Stimulated activated naive CD8-positive, alpha-beta T cell treated with anti-CD3 and anti-CD28 coated beads, Interleukin-15, Interleukin-2, amounts not matched to agents 100 ng/mL and 50 ng/mL, for 24 hours (primary cell): Measurements from ENCODE around the gene IGFBP5.

Experiments used
- H3K27ac Mint-ChIP-seq: one replicate; pipeline ENCODE4 v1.8.0; 2021; ENCODE audit warnings: mild to moderate bottlenecking, mixed read lengths
- H3K27me3 Mint-ChIP-seq: one replicate; pipeline ENCODE4 v1.8.0; 2021; ENCODE audit warnings: mixed read lengths
- H3K36me3 Mint-ChIP-seq: one replicate; pipeline ENCODE4 v1.8.0; 2021; ENCODE audit warnings: low read depth, mixed read lengths
- H3K4me1 Mint-ChIP-seq: one replicate; pipeline ENCODE4 v1.8.0; 2021; ENCODE audit warnings: low read depth, mixed read lengths
- H3K4me3 Mint-ChIP-seq: one replicate; pipeline ENCODE4 v1.8.0; 2021; ENCODE audit warnings: mild to moderate bottlenecking, mixed read lengths
- H3K9me3 Mint-ChIP-seq: one replicate; pipeline ENCODE4 v1.8.0; 2021; ENCODE audit warnings: mixed read lengths

The IGFBP5 gene

GRCh38 chr2:216698895-216699294, 3.5 kb upstream of the IGFBP5 start:
- H3K36me3 Mint-ChIP-seq = no peaks in the 10 kb centered on the region
- no peaks in the 10 kb centered on the region for H3K9me3 Mint-ChIP-seq
- no peak overlapping the region for H3K4me3 Mint-ChIP-seq
- H3K4me1 Mint-ChIP-seq = peaks cover 10% of the 10 kb centered on the region
- no peak overlapping the region for H3K27ac Mint-ChIP-seq
- peaks cover 34% of the 10 kb centered on the region for H3K27me3 Mint-ChIP-seq

- Mint-ChIP-seq H3K36me3 (no peaks in the 10 kb centered on the region), H3K4me3 (no peak overlapping the region), H3K27ac (no peak overlapping the region), H3K9me3 (no peaks in the 10 kb centered on the region), H3K27me3 (peaks cover 38% of the 10 kb centered on the region), H3K4me1 (peaks cover 16% of the 10 kb centered on the region)
Observed at GRCh38 chr2:216698293-216698692, 2.9 kb upstream of the IGFBP5 start.

GRCh38 chr2:216696751-216697560, 1.6 kb upstream of the IGFBP5 start:
- H3K4me3 Mint-ChIP-seq = no peak overlapping the region
- no peaks in the 10 kb centered on the region for H3K36me3 Mint-ChIP-seq

GRCh38 chr2:216696321-216696720, 972 bp upstream of the IGFBP5 start:
- Mint-ChIP-seq H3K4me1 (peaks cover 31% of the 10 kb centered on the region), H3K36me3 (no peaks in the 10 kb centered on the region), H3K27me3 (peaks cover 40% of the 10 kb centered on the region), H3K4me3 (no peak overlapping the region), H3K27ac (no peak overlapping the region), H3K9me3 (no peaks in the 10 kb centered on the region)

More at GRCh38 chr2:216696751-216697560, 1.6 kb upstream of the IGFBP5 start:
- Mint-ChIP-seq H3K9me3 (no peaks in the 10 kb centered on the region), H3K4me1 (peaks cover 27% of the 10 kb centered on the region), H3K27me3 (peaks cover 41% of the 10 kb centered on the region), H3K27ac (no peak overlapping the region)

DNA sequence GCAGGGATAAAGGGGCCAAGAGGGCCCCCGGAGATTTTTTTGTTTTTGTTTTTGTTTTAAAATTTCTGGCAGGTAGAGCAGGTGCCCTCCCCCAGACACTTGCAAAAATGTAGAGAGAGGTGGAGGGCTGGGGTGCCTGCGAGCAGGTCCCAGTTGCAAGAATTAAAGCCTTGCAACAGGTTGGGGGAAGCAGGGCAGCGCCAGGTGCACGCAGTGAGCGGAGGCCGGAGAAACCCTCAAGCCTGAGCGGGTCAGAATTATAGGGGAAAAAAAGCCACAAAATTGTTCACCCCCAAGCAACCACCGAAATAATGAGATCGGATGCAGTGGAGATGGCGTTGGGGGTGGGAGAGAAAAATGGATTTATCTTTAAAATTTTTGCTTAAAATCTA, 527 bp downstream of the IGFBP5 start:
- peaks cover 36% of the 10 kb centered on the region for H3K4me1 Mint-ChIP-seq
- no peak overlapping the region for H3K27ac Mint-ChIP-seq
- H3K27me3 Mint-ChIP-seq = peaks cover 51% of the 10 kb centered on the region
- H3K4me3 Mint-ChIP-seq = no peak overlapping the region
- no peaks in the 10 kb centered on the region for H3K36me3 Mint-ChIP-seq
- H3K9me3 Mint-ChIP-seq = no peaks in the 10 kb centered on the region

- Mint-ChIP-seq H3K9me3 (no peaks in the 10 kb centered on the region), H3K4me1 (peaks cover 36% of the 10 kb centered on the region), H3K27me3 (peaks cover 56% of the 10 kb centered on the region), H3K27ac (no peak overlapping the region), H3K36me3 (no peaks in the 10 kb centered on the region), H3K4me3 (peak overlapping the region; percentile 55)
Observed at GRCh38 chr2:216694082-216694825, 1.1 kb downstream of the IGFBP5 start.

GRCh38 chr2:216693414-216694080, 1.8 kb downstream of the IGFBP5 start:
- peaks cover 60% of the 10 kb centered on the region for H3K27me3 Mint-ChIP-seq
- no peaks in the 10 kb centered on the region for H3K36me3 Mint-ChIP-seq
- H3K4me1 Mint-ChIP-seq = peaks cover 36% of the 10 kb centered on the region
- no peaks in the 10 kb centered on the region for H3K9me3 Mint-ChIP-seq
- no peak overlapping the region for H3K27ac Mint-ChIP-seq
- peak overlapping the region; percentile 55 for H3K4me3 Mint-ChIP-seq

DNA sequence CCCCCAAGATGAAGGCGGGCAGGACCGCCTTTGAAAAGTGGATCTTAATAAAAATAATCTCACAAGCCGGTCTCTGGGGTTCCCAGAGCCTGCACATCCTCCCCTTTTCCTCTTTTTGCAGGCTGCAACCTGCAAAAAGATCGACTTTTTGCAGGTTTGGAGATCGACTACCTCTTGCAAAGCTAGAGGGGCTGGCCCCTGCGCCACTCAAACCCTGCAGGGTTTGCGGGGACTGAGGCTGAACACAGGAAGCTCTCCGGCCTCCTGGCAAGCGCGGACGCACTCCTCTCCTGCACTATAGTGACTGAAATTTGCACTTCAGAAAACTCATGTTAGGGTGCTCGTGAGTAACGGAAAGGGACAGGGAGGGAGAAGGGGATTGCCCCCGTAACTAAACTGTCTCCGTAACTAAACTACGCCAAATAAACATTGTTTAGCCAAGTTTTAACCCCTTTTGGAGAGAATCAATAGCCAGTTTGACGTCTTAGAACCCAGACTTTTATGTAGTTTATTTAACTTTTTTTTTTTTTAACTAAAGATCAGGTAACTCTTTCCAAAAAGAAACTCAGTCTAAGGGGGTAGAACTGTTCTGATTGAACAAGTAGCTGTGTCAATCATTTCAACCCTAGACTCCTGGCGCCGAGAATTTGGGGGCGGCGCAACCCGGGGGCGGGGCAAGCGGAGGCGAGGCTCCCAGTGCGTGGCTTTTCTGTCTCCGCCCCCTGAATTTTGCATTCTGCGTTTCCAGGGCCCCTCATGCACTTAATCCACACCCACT, 2.5 kb downstream of the IGFBP5 start:
- peak overlapping the region; percentile 87 for H3K4me3 Mint-ChIP-seq
- peaks cover 36% of the 10 kb centered on the region for H3K4me1 Mint-ChIP-seq
- H3K27me3 Mint-ChIP-seq = peaks cover 60% of the 10 kb centered on the region
- H3K9me3 Mint-ChIP-seq = no peaks in the 10 kb centered on the region
- H3K27ac Mint-ChIP-seq = peak overlapping the region; percentile 76
- no peaks in the 10 kb centered on the region for H3K36me3 Mint-ChIP-seq

DNA sequence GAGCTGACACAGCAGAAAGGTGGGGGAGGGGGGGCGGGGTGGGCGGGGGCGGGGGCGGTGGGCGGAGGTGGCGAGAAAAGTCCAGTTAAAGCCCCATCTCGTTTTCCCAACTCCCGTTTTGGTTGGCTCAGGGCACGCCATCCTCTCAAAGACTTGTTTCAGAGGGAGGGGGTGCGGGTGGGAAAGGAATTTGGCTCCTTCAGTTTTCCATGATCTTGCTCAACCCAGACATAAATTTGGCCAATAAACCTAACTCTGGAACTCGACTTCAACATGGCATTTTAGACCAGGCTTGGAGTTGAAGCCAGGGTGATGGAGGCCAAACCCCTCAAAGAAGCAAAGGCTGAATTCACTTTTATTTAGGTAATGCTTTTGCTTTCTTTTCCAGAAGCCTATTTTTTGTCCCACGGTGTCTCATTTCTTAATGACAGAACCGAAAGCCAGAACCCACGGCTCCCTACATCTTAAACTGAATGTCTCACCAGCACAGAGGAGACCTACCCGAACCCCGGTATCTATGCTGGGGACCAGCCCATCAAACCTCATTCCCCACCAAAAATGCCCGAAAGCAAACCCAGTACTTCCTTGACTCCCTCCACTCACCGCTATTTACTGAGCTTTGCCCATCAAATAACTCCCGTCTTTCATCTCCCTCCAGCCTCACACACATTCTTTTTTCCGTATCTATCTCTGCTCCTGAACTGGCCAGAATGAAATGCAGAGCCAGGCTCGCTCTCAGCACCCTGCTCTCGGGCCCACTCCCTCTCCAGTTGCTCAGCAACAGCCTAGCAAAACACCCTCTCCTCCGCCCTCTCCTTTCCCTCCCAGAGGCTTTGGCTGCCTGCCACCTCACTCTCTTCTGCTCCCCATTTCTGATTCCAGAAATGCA, 4.3 kb downstream of the IGFBP5 start:
- peak overlapping the region; percentile 71 for H3K4me3 Mint-ChIP-seq
- no peaks in the 10 kb centered on the region for H3K9me3 Mint-ChIP-seq
- peaks cover 60% of the 10 kb centered on the region for H3K27me3 Mint-ChIP-seq
- no peaks in the 10 kb centered on the region for H3K36me3 Mint-ChIP-seq
- H3K27ac Mint-ChIP-seq = no peak overlapping the region
- H3K4me1 Mint-ChIP-seq = peaks cover 36% of the 10 kb centered on the region

DNA sequence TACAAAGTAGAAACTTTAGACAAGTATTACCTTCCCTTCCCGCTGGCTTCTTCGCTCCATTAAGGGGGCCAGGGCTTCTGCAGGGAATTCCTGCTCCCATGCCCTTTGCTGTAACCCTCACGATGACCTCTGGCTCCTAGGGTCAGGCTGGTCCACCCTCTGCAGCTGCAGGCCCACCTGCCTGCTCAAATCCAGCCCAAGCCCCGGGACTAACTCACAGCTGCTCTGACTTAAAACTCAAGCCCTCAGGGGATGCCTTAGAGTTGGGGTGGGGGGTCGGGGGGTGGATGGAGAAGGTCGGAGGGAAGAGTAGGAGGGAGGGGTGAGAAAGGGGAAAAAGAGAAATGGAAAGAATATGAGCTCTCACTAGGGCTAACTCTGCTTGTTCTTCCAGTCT, 4.9 kb downstream of the IGFBP5 start:
- peaks cover 60% of the 10 kb centered on the region for H3K27me3 Mint-ChIP-seq
- H3K36me3 Mint-ChIP-seq = no peaks in the 10 kb centered on the region
- peaks cover 36% of the 10 kb centered on the region for H3K4me1 Mint-ChIP-seq
- no peaks in the 10 kb centered on the region for H3K9me3 Mint-ChIP-seq
- no peak overlapping the region for H3K4me3 Mint-ChIP-seq
- no peak overlapping the region for H3K27ac Mint-ChIP-seq

- peaks cover 57% of the 10 kb centered on the region for H3K27me3 Mint-ChIP-seq
- H3K4me3 Mint-ChIP-seq = no peak overlapping the region
- no peak overlapping the region for H3K27ac Mint-ChIP-seq
- H3K9me3 Mint-ChIP-seq = no peaks in the 10 kb centered on the region
- no peaks in the 10 kb centered on the region for H3K36me3 Mint-ChIP-seq
- peaks cover 31% of the 10 kb centered on the region for H3K4me1 Mint-ChIP-seq
Observed at GRCh38 chr2:216689397-216689796, 6.0 kb downstream of the IGFBP5 start.

DNA sequence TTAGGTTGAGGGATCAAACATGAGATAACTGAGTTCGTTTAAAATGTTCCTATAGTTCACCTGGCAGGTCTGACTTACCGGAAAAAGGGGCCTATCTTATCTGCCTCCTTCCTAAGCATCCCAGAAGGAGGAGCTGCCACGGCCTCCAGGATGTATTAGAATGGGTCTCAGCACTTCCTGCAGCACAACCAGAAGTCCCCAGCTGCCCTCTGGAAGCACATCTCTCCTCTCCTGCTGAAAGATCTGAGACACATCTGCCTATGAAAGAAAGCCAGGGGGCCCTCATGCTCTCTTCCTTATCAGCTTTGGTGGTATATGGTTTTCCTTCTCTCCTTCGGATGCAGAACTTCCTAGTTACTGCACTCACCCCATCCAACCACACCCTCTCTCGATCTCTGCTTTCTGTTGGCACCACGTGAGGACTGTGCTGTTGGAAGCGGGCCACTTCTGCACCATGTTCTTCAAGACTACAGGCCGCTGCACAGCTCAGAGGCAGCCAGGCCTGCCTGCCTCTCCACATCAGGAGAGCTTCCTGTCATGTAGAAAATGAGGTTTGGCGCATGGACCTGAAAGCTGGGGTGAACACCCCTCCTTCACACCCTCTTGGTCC, 6.5 kb downstream of the IGFBP5 start:
- Mint-ChIP-seq H3K4me3 (no peak overlapping the region), H3K27me3 (peaks cover 55% of the 10 kb centered on the region), H3K4me1 (peaks cover 25% of the 10 kb centered on the region)

GRCh38 chr2:216687646-216688045, 7.7 kb downstream of the IGFBP5 start:
- no peaks in the 10 kb centered on the region for H3K36me3 Mint-ChIP-seq
- no peak overlapping the region for H3K27ac Mint-ChIP-seq
- no peaks in the 10 kb centered on the region for H3K9me3 Mint-ChIP-seq
- no peak overlapping the region for H3K4me3 Mint-ChIP-seq
- peaks cover 16% of the 10 kb centered on the region for H3K4me1 Mint-ChIP-seq
- H3K27me3 Mint-ChIP-seq = peaks cover 56% of the 10 kb centered on the region

More for the DNA sequence above, 6.5 kb downstream of the IGFBP5 start:
- H3K9me3 Mint-ChIP-seq = no peaks in the 10 kb centered on the region
- no peak overlapping the region for H3K27ac Mint-ChIP-seq
- H3K36me3 Mint-ChIP-seq = no peaks in the 10 kb centered on the region
